DMS53 treated with DMSO at 0.1 percent for 48 hours (cell line): ENCODE results near the gene PHEX.

Source experiments
- DNase-seq: peaks from one replicate; lab custom pipeline; 2025; ENCODE audit not compliant: unreplicated experiment; lab: John Stamatoyannopoulos, UW

The PHEX gene

DNA sequence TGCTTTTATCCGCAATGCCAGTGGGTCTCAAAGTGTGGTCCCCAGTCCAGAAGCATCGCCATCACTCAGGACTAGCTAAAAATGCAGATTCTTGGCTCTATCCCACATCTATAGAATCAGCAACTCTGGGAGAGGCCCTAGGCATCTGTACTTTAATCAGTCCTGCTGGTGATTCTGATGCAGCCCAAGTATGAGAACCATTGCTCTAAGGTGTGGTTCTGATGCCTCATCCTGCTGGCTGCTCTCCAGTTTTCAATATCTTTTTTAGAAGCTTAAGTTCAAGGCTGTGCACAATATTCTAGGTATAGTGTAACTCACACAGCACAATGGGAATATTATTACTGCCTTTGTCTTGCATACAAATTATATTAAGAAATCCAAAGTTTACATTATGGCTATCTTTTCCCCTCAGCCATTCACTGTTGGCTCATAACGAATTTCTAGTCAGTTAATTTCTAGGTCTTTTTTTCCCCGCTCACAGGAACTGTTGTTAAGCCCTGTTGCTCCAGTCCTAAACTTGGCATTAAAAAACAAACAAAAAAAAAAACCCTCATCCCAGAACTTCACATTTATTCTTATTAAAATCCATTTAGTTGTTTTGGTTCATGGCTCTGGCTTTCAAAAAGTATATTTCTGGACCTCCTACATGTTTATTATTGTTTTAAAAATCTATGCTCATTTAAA, 109.1 kb downstream of the PHEX start:
- no peak for DNase-seq

DNA sequence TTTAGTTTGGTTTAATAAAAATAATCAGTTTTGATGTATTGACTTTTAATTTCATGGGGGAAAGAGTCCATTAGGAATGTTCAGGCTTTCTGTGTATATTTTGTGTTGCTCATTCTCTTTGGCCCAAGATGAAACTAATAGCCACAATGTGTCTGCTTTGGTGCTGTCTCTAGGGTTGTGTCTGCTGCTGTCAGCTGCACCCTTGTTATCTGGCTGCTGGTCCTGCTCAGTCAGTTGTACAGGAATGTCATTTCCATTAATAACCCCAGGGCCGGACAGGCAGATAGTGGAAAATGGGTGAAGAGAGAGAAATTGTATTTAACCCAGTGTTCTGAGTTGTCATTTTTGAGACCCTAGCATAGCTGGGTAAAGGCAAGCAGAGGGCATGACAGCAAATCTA, 115.1 kb downstream of the PHEX start:
- DNase-seq, result no peak

DNA sequence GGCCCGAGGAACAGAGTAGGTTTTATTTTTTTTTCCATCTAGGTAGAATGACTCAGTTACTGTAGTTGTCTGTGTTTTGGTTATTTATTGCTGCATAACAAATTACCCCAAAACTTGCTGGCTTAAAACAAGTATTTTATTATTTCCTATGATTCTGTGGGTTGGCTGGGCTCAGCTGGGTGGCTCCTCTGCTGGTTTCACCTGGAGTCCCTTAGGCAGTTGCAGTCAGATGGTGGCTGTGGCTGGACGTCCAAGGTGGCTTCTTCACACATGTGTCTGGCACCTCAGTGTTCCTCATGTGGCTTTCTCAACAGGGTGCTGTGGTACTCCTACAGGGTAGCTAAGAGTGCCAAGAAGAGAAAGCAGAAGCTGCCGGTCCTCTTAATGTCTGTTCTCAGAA, 115.8 kb downstream of the PHEX start:
- no peak for DNase-seq

DNA sequence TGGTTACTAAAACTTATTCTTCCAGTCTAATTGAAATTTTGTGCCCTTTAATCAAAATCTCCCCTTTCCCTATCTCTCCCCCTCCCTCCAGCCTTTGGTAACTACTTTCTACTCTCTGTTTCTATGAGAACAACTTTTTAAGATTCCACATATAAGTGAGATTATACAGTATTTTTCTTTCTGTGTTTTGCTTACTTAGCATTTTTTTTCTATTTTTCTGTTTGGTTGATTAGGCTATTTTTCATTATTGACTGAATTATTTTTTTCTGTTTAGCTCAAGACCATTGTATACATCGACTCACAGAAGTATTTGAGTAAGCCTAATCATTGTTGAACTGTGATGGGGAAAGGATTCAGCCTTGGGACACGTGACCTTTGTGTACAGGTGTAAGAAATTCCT, 116.4 kb downstream of the PHEX start:
- DNase-seq, result no peak

DNA sequence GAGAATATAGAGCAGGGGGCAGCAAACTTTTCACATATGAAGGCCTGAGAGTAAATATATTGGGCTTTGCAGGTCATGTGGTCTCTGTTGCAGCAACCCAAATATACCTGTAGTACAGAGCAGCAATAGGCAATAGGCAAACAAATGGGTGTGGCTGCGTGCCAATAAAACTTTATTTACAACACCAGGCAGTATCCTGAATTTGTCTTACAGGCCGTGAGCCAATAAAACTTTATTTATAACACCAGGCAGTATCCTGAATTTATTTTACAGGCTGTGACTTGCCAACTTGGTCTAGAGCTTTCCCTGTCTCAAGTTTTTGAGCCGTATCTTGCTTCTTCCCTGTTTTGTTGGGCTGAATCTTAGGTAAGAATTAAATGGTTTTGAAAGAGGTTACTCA, 118.2 kb downstream of the PHEX start:
- no peak for DNase-seq

DNA sequence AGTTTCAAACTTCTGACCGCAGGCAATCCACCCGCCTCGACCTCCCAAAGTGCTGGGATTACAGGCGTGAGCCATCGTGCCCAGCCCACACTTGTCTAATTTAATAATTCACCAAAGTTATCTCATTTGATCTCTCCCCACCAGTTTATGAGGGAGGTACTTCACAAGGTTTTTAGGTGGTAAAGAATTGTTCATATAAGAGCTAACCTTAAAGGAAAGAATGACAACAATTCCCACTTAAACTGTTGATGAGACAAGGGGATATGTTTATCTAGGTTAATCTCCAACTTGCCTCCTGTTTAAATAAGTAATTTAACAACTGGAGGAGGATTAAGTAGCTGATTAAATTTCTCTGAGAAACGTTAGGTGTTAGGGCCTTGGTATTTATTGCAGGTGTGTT, 123.0 kb downstream of the PHEX start:
- no peak for DNase-seq

DNA sequence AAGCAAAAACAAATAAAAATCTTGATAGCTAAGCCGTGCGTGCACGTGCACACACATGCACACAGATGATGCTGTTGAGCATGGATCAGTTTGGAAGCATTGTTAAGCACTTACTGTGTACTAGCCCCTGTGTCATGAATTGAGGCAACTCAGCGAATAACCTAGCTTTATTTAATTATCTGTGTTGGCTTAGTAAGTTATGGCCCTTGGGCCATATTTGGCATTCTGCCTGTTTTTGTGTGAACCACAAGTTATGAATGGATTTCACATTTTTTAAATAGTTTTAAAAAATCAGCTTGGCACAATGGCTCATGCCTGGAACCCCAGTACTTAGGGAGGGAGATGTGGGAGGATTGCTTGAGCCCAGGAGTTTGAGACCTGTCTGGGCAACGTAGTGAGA, 126.9 kb downstream of the PHEX start:
- DNase-seq, result no peak

DNA sequence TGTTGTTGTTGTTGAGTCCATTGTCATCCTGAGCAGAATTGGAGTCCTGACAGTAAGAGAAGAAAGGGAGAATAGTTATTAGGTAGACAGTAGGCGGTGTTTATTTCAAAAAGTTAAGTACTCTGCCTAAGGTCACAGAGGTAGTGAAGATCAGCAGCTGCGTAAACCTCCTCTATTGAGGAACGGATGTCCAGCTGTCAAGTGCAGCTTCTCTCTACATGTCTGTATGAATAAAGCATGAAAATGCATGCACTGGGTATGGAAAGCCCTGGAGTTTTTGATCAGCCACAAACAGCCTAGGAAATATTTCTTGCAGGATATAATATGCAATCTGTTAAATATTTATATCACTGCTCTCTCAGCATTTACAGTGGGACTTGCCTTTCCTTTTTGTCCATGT, 131.2 kb downstream of the PHEX start:
- DNase-seq, result peak; percentile 30

DNA sequence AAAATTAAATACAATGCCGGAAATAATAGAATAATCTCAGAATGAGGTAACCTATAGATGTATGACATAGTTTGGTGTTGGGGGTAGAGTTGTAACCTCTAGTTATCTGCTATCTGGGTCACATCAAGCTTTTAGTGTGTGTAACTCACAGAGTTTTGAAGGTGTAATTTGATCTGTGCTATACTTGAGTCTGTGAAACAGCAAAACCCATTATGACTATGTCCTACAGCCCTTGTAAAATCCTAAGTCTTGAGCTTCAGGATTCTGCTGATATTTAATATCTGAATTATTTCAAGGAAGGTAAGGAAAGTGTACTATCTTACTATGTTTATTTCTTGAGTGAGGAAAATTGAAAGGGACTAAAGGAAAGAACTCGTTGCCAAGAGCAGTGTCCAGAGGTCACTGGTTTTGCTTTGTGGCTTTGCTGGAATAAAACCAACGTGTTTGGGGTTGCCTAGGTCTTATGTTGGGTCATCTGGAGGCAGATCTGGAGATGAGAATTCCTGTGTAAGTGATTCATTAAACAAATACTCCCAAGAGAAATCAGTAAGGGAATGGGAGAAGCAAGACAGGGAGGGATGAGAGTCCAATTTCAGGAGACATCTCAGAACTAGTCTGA, 132.8 kb downstream of the PHEX start:
- no peak for DNase-seq

DNA sequence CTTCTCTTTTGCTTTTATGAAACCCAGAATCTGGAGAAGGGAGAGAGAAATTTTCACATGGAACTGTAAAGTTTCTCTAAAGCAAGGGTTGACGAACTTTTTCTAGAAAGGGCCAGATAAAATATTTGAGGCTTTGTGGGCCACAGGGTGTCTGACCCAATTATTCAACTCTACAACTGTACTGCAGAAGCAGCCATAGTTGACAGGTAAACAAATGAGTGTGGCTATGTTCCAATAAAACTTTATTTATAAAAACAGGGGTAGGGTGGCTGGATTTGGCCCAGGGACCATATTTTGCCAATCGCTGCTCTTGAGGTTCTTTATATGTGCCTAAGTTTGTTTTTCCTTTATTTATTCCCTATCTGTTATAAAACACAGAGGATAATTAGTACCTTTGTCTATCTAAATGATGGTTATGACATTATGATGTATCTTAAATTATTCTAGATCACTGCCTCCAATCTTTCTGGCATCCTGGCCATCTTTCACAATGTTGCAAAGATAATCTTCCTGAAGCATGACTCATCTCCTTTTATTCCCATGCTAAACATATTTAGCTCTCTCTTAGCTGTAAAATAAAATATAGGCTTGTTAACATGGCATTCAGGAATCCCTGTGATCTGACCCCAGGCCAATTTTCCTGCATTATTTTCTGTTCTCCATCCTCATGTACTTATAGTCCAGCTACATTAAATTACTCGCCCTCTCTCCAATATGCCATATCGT, 133.8 kb downstream of the PHEX start:
- DNase-seq, result no peak

DNA sequence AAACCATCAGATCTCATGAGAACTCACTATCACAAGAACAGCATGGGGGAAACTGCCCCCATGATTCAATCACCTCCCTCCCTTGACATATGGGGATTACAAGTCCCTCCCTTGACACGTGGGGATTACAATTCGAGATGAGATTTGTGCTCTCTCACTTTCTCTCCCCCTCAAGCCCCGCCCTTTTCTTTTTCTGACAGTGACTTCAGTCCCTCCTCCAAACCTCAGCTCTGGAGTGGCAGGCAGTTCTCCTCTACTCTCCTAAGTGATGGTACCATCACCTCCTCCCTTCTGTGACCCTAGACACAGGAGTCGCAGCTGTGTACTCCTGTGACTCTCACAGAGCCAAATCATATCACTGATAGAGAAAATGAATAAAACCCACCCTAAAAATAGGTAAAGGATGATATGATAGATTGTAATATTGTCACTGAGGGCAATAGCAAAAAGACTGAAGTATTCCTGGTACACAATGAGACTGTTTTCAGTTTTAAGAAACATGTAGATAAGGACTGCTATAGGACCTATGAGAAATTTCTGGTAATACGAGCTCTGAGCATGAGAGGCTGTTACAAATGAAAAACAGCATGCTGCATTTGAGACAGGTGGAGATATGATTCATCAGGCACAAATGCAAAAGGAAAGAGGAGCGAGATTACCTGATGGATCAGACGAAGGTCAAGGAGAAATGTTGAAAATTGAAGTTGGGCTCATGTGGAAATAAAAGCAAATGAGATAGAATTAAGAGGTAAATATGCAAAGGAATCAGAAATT, 139.3 kb downstream of the PHEX start:
- no peak for DNase-seq

DNA sequence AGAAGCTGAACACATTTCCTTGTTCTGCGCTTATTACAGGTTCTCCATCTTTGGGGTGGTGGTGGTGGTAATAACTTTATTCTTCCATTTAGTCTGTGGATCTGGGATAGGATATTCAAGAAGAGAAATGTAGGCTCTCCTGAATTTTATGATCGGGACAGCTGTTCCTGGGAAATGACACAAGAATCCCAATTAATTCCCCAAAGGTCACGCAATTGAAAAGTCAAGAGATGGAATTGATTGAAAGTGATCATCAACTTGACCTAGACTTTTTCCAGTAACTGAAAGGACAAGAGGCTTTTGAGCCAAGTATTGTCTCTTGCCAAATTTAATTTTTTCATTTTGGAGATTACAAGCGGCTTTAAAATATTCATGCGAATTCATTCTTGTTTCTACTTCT, 141.8 kb downstream of the PHEX start:
- no peak for DNase-seq

DNA sequence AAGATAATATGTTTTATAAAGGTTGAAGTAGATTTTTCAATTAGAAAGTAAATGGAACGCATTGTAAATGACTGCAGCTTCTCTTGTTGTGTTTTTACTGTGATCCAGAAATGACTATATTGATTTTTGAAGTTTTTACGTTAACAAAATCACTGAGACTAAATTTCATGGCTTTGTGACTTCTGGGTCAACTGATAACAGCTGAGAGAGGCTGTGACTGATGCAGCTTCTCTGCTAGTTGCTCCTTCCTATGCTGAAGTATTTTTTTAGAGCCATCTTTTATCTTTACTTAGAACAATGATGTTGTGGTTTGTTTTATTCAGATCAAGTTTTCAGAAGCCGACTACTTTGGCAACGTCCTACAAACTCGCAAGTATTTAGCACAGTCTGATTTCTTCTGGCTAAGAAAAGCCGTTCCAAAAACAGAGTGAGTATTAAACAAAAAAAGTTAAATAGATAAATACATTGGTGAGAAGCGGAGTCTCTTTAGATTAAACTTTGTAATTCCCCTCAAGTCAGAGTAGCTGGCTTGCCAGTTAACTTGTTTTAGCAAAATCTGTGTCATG, 145.9 kb downstream of the PHEX start:
- DNase-seq, result no peak

DNA sequence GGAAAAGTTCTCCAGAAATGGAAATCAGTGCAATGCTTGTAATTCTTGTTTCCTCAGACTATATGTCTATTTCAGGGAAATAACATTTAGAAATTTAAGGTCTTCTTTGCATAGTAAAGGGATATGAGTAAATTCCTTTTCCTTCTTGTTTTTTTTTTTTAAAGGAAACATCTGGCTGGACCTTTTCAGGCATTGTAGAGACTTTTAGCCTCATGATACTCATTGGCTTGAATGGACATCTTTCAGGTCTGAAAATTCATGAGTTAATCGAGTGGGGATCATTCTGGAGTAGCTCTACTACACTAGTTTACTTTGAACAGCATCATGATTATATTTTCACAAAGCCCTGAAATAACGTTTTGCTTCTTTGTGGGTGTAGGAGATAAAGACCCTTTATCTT, 152.0 kb downstream of the PHEX start:
- no peak for DNase-seq

DNA sequence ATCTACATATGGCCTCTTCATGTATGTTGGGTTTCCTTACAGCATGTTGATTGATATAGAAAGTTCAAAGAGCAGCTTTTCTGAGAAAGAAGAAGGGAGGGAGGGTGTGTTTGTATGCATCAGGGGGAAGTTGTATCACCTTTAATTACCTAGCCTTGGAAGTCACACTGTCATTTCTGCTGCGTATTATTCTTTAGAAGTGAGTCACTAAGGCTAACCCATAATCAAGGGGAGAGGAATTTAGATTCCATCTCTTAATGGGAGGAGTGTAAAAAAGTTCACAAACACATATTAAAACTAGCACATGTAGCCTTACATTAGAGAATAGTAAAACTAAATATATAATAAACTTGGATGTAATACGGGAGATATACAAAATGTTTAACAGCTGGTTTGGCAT, 154.0 kb downstream of the PHEX start:
- no peak for DNase-seq

DNA sequence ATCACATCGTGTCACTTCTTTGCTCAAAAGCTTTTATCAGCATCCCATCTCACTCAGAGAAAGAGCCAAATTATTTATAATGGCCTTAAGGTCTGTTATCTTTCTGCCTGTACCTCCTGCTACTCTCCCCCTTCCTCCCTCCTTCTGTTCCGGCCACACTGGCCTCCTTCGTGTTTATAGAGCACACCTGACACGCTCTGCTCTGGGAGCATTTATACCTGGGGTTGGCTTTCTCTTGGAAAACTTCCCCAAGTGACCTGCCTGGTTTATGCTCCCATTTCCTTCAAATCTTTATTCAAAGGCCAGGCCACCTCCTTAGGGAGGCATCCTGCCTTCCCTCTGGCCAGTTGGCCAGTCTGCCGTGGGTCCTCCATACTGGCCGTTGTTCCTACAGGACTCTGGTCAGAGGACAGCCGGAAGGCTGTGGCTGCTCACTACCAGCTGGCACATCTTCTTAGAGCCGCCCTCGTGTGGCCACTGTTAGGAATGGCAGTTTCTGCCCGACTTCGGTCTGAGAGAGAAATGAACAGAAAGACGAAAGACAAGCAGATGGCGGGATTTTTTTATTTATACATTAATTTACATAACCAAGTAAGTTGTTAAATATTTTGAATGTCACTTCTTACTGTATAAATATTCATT, 160.4 kb downstream of the PHEX start:
- DNase-seq, result peak; percentile 49

DNA sequence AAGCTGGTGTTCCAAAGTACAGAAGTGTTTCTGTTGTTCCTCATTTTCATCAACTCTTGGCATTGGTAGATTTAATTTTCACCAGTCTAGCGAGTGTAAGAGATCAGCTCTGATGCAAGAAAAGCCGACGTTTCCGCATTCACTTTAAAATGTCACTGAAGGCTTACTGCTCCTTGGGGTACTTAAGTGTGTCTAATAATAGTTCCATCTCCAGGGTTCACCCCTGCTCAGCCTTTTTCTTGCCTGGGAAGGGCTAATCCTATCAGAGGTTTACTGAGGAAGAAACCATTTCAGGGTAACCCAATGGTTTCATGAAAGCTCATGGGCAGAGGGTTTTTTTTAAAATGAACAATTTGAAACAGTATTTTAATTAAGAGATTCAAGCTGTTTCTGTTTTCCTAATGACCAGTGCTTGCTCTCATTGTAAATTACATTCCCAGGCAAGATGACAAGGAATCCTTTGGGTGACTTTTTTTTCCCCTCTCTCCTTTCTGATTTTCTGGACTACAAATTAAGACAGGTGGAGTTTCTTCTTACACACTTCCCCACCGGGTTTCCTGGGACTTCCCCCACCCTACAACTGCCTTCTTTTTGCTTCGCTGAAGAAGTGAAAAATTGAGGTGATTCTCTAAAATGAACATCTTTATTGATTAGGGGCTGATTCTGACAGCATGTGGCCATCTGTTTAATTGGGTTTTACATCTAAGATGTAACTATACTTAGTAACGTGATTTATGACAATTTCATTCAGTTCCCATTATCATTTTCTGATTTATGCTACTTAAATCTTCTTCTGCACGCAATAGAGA, 161.9 kb downstream of the PHEX start:
- DNase-seq, result no peak

DNA sequence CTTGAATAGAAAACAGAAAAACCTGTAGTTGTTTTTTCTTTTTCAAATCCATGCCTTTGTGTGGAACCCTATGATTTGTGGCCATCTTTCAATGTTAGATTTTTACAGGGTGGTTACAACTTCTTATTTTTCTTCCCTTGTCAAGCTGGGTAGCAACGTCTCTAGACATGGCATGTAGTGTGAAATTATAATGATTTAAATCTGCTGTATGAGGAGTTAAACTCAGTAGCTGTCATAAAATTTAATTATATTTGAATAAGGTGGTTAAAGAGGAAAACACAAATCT, 162.5 kb downstream of the PHEX start:
- DNase-seq, result no peak

DNA sequence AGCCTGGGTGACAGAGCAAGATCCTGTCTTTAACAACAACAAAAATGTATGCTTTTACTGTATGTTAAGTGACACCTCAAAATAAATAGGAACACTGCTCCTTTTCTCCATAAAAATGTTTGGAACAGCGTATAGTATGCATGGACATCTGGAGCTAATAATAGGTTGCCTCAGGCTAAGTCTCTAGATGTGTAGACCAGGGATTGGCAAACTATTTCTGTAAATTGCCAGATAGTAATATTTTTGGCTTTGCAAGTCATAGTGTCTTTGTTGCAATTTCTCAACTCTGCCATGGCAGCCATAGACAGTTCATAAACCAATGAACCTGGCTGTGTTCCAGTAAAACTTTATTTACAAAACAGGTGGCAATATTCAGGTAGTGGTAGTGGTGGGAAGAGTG, 164.0 kb downstream of the PHEX start:
- no peak for DNase-seq

DNA sequence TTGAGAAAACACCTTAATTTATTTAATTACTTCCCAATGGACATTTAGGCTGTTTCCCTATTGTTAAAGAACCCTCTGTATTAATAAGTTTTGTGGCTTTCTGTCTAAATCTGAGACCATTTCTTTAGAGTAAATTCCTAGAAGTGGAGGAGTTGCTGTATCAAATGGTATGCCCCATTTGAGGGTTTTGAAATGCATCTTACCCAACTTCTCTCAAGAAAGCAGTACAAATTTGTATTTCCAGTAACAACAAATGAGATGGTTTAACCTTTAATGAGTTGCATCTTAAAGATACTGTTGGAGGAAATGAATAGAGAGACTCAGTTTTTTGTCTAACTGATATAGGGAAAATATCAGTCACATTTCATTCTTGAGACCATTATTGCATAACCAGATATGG, 170.1 kb downstream of the PHEX start:
- DNase-seq, result no peak
